ENCODE results near the gene ABCA7.

DNA sequence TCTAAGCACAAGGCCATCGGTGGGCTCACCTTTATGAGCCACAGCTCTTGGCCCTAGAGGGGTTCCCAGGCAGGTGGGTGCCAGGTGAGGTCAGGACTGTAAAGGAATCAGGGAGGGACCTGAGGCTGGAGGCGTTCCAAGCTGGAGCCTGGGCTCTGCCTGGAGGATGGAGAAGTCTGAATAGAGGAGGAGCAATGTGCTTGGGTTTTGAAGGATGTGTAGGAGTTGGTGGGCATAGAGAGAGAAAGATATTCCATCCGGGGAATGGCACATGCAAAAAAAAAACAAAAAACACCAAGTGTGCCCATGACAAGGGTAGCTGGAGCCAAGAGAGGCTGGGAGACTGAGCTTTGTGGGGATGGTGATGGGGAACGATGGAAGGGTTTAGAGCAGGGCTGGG, 37.3 kb upstream of the ABCA7 start:
- TF ChIP-seq ZNF274 (IDR thresholded peaks at IDR 0.05; ENCODE audit: low read depth, low read length) = no peak
- TF ChIP-seq, protein P1, sequence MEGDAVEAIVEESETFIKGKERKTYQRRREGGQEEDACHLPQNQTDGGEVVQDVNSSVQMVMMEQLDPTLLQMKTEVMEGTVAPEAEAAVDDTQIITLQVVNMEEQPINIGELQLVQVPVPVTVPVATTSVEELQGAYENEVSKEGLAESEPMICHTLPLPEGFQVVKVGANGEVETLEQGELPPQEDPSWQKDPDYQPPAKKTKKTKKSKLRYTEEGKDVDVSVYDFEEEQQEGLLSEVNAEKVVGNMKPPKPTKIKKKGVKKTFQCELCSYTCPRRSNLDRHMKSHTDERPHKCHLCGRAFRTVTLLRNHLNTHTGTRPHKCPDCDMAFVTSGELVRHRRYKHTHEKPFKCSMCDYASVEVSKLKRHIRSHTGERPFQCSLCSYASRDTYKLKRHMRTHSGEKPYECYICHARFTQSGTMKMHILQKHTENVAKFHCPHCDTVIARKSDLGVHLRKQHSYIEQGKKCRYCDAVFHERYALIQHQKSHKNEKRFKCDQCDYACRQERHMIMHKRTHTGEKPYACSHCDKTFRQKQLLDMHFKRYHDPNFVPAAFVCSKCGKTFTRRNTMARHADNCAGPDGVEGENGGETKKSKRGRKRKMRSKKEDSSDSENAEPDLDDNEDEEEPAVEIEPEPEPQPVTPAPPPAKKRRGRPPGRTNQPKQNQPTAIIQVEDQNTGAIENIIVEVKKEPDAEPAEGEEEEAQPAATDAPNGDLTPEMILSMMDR (IDR thresholded peaks at IDR 0.05 in 2 of 3, conservative IDR thresholded peaks at IDR 0.05 in 1 of 3; ENCODE audit: borderline replicate concordance in 1 of 3, insufficient read depth in 1 of 3, low read depth in 2 of 3, low read length in 2 of 3) = no peak

Measured in HCT116 (cell line).